ENCODE data around the gene HPCAL4.

Gene HPCAL4

GRCh38 chr1:39689635-39690034, 1.6 kb downstream of the HPCAL4 start:
- H3K9ac ChIP-seq (ENCODE audit: low read depth, low read length): no peak overlapping the region
- H3K9me3 ChIP-seq (ENCODE audit: insufficient read depth, low read length, severe bottlenecking): no peaks in the 10 kb centered on the region
- H3K36me3 ChIP-seq (ENCODE audit: insufficient read depth, low read length): no peaks in the 10 kb centered on the region
- H3K27ac ChIP-seq (ENCODE audit: low read length): no peak overlapping the region
- peaks cover 23% of the 10 kb centered on the region for H3K27me3 ChIP-seq (ENCODE audit: insufficient read depth, low read length, poor library complexity)
- H3K4me3 ChIP-seq (ENCODE audit: low read depth in 1 of 2, low read length in 2 of 2): no peak overlapping the region
- TF ChIP-seq CTCF (IDR thresholded peaks at IDR 0.05; ENCODE audit: borderline replicate concordance, extremely low read depth, low read length, poor library complexity, severe bottlenecking): no peak
- TF ChIP-seq EZH2 (IDR thresholded peaks at IDR 0.05; ENCODE audit: borderline replicate concordance, low read depth, low read length, severe bottlenecking): no peak
- no peaks in the 10 kb centered on the region for H3K79me2 ChIP-seq (ENCODE audit: insufficient read depth, low read length)
- ATAC-seq (ENCODE audit: insufficient read depth, low read depth) (no peak), DNase-seq (no peak)
- no peaks in the 10 kb centered on the region for H3K4me1 ChIP-seq (ENCODE audit: insufficient read depth, low read length)
- no peak overlapping the region for H3K4me2 ChIP-seq (ENCODE audit: insufficient read depth, low read length)
- 0 out of 2 replicates have a peak, but pooled peaks cover 5% of the 10 kb centered on the region for H4K20me1 ChIP-seq (ENCODE audit: insufficient read depth, low read length)
- H2AFZ ChIP-seq (ENCODE audit: low read depth, low read length): no peak overlapping the region

GRCh38 chr1:39689214-39689613, 2.0 kb downstream of the HPCAL4 start:
- H3K9ac ChIP-seq (ENCODE audit: low read depth, low read length): no peak overlapping the region
- no peak overlapping the region for H3K4me2 ChIP-seq (ENCODE audit: insufficient read depth, low read length)
- 0 out of 2 replicates have a peak, but pooled peaks cover 5% of the 10 kb centered on the region for H4K20me1 ChIP-seq (ENCODE audit: insufficient read depth, low read length)
- H3K27me3 ChIP-seq (ENCODE audit: insufficient read depth, low read length, poor library complexity): peaks cover 22% of the 10 kb centered on the region
- ATAC-seq (ENCODE audit: insufficient read depth, low read depth) (no peak), DNase-seq (no peak)
- H3K4me3 ChIP-seq (ENCODE audit: low read depth in 1 of 2, low read length in 2 of 2): no peak overlapping the region
- no peaks in the 10 kb centered on the region for H3K9me3 ChIP-seq (ENCODE audit: insufficient read depth, low read length, severe bottlenecking)
- no peaks in the 10 kb centered on the region for H3K4me1 ChIP-seq (ENCODE audit: insufficient read depth, low read length)
- H2AFZ ChIP-seq (ENCODE audit: low read depth, low read length): no peak overlapping the region
- TF ChIP-seq CTCF (IDR thresholded peaks at IDR 0.05; ENCODE audit: borderline replicate concordance, extremely low read depth, low read length, poor library complexity, severe bottlenecking) (no peak), EZH2 (IDR thresholded peaks at IDR 0.05; ENCODE audit: borderline replicate concordance, low read depth, low read length, severe bottlenecking) (no peak)
- no peak overlapping the region for H3K27ac ChIP-seq (ENCODE audit: low read length)
- H3K36me3 ChIP-seq (ENCODE audit: insufficient read depth, low read length): no peaks in the 10 kb centered on the region
- H3K79me2 ChIP-seq (ENCODE audit: insufficient read depth, low read length): no peaks in the 10 kb centered on the region

GRCh38 chr1:39688706-39689105, 2.5 kb downstream of the HPCAL4 start:
- no peak for ATAC-seq (ENCODE audit: insufficient read depth, low read depth)

More at GRCh38 chr1:39688706-39689105, 2.5 kb downstream of the HPCAL4 start:
- TF ChIP-seq EZH2 (IDR thresholded peaks at IDR 0.05; ENCODE audit: borderline replicate concordance, low read depth, low read length, severe bottlenecking): no peak
- no peak for TF ChIP-seq CTCF (IDR thresholded peaks at IDR 0.05; ENCODE audit: borderline replicate concordance, extremely low read depth, low read length, poor library complexity, severe bottlenecking)
- Histone ChIP-seq H2AFZ (ENCODE audit: low read depth, low read length) (no peak overlapping the region), H3K9me3 (ENCODE audit: insufficient read depth, low read length, severe bottlenecking) (no peaks in the 10 kb centered on the region), H3K4me2 (ENCODE audit: insufficient read depth, low read length) (no peak overlapping the region), H3K27ac (ENCODE audit: low read length) (no peak overlapping the region), H3K27me3 (ENCODE audit: insufficient read depth, low read length, poor library complexity) (peaks cover 22% of the 10 kb centered on the region), H3K36me3 (ENCODE audit: insufficient read depth, low read length) (no peaks in the 10 kb centered on the region), H3K4me3 (ENCODE audit: low read depth in 1 of 2, low read length in 2 of 2) (no peak overlapping the region), H3K79me2 (ENCODE audit: insufficient read depth, low read length) (no peaks in the 10 kb centered on the region), H4K20me1 (ENCODE audit: insufficient read depth, low read length) (0 out of 2 replicates have a peak, but pooled peaks cover 5% of the 10 kb centered on the region), H3K9ac (ENCODE audit: low read depth, low read length) (no peak overlapping the region), H3K4me1 (ENCODE audit: insufficient read depth, low read length) (no peaks in the 10 kb centered on the region)
- no peak for DNase-seq
